ENCODE data around the gene MYL6B. TPM values are rescaled to one million over a fixed set of nuclear protein-coding genes. Genes with fewer than 3 reads are reported as not detected.
"Not testable (repeated sequence)": the region's sequence is repeated elsewhere in the genome, so short reads cannot be mapped to it uniquely, and the experiment has no call there.

Gene MYL6B
- total RNA-seq, 1 donor from 2014 or later, result 6.5 TPM

DNA sequence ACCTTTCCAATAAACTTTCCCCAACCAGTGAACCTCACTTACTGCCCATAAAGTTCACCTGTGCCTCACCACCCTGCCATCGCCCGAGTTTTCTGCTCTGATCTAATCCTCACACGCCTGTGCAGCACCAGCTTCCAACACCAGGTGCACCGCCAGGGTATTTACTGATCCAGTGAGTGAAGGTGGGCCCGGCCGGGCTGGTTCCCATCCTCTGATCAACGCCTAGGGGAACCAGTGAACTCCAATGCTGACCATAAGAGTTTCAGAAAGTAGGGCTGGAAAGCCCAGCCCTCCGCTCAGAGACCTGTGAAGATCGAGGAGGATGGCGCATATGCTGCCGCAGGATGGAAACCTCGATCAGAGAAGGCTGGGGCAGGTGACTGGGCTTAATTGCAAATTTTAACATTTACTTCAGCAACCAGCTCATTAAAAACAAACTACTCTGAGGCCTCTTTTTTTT is 685 bp upstream of the MYL6B start:
- ATAC-seq, result peak; percentile 51
- no peak for DNase-seq (ENCODE audit: low spot score)

DNA sequence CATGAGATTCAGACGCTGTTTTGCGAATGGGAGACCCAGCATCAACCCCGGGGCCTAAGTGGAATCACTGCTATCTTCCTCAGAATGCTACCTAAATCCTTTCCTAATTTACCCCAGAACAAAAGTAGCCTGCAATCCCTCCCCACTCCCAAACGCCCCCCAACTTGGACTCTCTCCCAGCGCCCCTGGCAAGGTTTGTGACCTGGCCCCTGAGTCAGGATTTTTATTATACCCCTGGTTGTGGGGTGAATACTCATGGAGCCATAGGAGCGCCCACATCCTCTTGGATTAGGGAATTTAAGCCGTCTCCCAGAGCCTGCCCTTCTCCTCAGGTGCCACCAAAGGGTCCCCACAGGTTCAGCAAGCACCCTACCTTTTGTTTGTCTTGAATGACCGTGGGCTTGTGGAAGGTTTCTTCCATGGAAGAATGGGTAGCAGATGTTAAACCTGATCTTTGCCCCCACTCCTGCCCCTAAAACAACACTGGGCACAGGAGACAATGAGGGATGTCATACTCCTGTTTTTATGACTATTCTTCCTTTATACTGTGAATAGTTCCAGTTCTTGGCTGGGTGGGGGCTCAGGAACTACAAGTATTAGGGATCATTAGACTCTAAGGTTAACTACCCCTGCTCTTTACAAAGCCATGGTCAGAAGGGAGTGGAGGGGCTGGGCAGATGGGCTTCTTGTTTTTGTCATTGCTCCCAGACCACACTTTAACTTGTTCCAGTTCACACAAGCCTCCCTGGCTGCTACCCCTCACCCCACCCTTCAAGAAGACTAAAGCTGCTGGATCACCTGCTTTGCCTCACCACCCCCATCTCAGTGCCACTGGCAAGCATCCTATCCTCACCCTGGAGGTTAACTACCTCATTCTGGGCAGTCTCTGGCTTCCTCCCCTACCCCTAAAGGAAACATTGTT is 630 bp downstream of the MYL6B start:
- ATAC-seq (no peak), DNase-seq (ENCODE audit: low spot score) (no peak)

GRCh38 chr12:56153678-56154065 is 1.3 kb downstream of the MYL6B start:
- ATAC-seq (no peak), DNase-seq (ENCODE audit: low spot score) (no peak)

DNA sequence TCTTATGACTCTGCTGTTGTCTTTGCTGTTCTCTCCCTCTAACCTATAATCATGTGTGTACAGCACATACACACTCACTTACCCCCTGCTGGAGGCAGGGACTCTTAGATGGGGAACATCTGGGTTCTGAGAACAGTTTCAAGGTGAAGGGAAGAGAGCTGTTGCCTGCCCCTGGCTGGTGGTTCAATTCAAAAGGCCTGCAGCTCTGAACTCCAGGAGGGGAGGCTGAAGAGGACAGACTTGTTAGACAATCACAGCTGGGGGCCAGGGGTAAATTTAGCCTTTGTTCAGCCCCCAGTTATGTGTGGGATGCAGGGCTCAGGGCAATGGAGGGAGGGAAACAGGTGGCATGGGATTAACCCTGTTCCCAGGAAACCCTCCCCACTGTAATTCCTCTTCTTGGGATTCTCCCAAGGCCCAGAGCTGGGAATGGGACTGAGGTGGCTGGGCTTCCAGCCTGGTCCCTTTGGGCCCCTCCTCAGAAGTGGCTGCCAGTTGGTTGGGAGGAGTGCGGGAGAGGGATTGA is 1.9 kb downstream of the MYL6B start:
- ATAC-seq (no peak), DNase-seq (ENCODE audit: low spot score) (no peak)

- no peak for DNase-seq (ENCODE audit: low spot score)
Observed at GRCh38 chr12:56154818-56155217, 2.4 kb downstream of the MYL6B start.

GRCh38 chr12:56155256-56155845 is 3.0 kb downstream of the MYL6B start:
- DNase-seq (ENCODE audit: low spot score) (peak; percentile 69), ATAC-seq (peak; percentile 41)

More at GRCh38 chr12:56154818-56155217, 2.4 kb downstream of the MYL6B start:
- no peak for ATAC-seq

DNA sequence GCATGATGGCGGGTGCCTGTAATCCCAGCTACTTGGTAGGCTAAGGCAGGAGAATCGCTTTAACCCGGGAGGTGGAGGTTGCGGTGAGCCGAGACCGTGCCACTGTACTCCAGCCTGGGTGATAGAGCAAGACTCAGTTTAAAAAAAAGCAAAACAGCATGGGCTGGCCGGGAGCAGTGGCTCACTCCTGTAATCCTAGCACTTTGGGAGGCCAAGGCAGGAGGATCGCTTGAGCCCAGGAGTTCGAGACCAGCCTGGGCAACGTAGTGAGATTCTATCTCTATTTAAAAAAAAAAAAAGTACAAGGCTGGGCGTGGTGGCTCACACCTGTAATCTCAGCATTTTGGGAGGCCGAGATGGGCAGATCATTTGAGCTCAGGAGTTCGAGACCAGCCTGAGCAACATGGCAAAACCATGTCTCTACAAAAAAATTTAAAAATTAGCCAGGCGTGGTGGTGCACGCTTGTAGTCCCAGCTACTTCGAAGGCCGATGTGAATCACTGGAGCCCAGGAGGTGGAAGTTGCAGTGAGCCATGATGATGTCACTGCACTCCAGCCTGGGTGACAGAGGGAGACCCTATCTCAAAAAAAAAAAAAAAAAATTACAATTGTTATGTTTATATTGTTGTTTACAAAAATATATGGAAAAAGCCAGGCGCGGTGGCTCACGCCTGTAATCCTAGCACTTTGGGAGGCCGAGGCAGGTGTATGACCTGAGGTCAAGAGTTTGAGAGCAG is 4.2 kb downstream of the MYL6B start:
- not testable (repeated sequence) for ATAC-seq; DNase-seq (ENCODE audit: low spot score)

- ATAC-seq (peak; percentile 48), DNase-seq (ENCODE audit: low spot score) (peak; percentile 69)
Observed at GRCh38 chr12:56157201-56158028, 5.0 kb downstream of the MYL6B start.

DNA sequence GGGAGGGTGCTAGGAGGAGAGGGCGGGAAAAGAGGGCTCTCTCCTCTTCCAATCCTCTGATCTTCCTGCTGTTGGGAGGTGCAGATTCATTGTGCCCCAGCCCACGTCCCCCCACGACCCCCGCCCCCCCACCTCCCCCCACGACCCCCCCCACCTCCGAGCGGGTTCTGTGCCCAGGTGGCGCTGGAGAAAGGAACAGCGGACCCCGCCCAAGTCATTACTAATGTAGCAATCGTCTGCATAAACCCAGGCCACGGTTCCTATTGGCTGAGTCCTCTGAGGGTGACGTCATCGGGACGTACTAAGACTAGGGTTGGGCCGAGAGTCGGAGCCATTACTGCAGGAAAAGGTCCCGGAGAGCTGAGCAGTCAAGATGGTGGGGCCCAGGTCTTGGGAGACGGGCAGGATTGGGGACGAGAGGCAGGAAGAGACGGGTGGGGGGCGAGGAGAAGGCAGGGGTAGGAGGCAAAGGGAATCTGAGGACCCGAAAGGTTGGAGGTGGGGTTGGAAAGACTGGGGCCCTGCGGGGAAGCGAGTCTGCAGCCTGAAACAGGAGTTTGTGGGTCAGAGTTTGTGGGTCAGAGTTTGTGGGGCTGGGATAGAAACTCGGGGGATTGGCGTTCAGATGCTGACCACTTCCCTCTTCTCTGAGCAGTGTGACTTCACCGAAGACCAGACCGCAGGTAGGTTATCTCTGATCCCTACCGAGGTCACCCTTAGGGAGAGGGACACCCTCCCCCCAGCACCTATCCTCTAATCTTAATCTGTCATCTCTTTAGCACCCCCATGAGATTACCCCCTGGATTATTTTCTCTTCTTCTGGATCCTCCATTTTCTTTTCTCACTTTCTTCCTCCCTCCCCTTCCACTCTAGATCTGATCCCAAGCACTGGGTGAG is 5.9 kb downstream of the MYL6B start, which contains the start of gene MYL6:
TSS of gene MYL6 (plus strand) at position 331 of the 897 bp plus-strand sequence. CDS start at position 374, 43 bp downstream.
- ATAC-seq, result peak; percentile 83

DNA sequence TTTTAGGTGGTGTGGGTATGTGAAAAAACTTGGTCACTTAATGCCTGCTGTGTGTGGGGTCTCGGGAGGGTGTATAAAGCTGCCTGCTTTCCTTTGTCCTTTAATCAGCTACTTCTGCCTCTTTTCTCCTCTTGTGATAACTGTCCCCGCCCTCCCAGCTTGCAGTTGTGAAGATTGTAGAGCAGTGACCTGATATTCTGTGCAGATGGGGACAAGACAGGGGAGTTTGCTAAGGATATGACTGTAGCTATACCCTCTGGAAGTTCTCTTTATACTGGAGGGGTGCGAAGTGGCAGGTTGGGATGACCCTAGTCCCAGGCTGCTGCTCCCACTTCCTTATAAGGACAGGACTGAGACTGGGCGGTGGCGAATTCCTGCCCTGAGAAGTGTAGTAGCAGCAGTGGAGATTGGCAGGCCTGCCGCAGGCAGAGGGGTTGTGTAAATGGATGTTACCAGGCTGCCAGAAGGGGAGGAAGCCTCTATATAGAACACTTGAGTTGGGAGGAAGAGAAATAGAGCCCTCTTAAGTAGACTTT is 6.6 kb downstream of the MYL6B start:
- ATAC-seq, result peak; percentile 29
- peak; percentile 71 for DNase-seq (ENCODE audit: low spot score)

More for the DNA sequence above, 5.9 kb downstream of the MYL6B start, which contains the start of gene MYL6:
- peak; percentile 97 for DNase-seq (ENCODE audit: low spot score)

- no peak for ATAC-seq
- no peak for DNase-seq (ENCODE audit: low spot score)
Observed at GRCh38 chr12:56159482-56160192, 7.2 kb downstream of the MYL6B start.

DNA sequence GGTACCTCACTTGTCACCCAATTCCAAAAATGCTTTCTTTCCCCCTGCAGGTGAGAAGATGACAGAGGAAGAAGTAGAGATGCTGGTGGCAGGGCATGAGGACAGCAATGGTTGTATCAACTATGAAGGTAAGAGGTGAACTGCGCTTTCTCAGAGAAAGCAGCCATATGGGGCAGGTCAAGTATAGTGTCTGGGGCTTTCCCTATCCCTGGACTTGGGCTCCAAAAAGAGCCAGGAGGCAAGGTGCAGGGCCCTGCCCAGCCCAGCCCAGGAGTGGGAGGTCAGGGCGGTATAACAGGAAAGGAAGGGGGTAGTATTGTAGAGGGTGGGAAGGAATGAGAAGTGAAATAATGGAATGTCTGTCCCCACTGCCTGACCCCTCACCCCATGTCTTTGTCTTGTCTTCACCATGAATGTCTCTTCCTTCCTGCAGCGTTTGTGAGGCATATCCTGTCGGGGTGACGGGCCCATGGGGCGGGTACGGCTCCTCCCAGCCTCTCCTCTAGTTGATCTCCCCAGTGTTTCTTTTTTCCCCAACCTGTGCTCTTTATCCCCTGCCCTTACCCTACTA is 7.9 kb downstream of the MYL6B start:
- ATAC-seq (no peak), DNase-seq (ENCODE audit: low spot score) (no peak)

DNA sequence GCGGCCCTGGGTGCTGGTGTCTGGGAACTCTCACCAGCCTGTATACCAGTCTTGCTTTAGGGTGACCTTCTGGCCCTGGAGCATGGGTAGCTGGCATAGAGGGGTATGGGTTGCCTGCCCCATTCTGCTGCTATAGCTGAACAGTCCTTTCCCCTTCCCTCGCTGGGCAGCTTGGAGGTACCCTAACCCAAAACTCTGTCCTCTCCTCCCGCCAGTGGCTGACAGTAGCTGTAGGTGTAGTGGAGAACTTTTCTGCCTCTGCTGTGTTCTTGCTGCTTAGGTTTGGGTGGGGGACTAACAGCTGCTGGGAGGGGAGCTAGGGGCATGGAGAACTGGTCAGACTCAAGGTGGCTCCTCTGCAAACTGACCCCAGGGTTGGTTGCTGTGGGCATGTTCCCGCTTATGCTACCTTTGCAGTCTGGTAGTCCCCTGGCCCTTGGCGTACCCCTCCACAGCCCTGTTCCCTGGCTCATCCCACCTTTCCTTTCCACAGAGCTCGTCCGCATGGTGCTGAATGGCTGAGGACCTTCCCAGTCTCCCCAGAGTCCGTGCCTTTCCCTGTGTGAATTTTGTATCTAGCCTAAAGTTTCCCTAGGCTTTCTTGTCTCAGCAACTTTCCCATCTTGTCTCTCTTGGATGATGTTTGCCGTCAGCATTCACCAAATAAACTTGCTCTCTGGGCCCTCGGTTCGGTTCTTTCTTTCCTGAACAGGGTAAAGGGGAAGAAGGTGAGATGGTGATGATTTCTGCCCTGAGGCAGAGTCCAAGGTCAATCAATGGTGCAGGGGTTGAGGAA is 8.7 kb downstream of the MYL6B start:
- DNase-seq (ENCODE audit: low spot score), result no peak
- ATAC-seq, result no peak

- DNase-seq (ENCODE audit: low spot score) (no peak), ATAC-seq (no peak)
Observed at GRCh38 chr12:56161690-56162351, 9.4 kb downstream of the MYL6B start.

DNA sequence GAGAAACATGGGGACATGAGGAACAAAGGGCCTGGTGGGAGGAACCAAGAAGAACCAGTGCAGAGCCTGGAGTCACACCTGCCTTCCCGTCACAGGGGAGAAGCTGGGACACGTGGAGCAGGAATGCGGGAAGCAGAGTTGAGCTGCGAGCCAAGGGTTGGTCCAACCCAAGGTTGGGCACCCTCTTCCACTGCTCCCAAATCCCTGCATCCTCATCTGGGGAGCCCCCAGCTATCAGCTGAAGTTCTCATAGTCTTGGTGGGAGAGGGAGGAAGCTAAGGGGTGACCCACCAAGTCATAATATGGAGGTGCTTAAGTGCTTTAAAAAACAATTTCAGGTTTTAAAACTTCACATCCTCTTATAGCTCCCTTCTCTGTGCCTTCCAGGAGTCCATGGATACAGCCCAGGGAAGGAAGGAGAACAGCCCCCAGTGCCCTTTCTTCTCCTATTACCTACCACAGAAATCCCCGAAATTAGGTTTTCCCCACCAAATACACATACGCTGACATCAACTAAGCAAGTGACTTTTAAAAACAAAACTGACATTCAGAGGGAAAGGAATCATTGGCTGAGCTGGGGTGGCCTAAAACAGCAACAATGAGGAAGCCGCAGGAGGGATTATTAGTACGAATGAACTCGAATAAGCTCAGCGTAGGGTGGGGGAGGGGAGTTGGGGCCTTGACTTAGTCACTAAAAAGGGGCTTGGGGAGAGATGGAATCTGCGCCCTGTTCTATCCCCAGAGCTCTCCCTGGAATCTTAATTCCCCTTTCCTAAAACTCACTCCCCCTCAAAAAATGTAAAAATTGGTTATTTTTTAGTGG is 10.3 kb downstream of the MYL6B start:
- ATAC-seq (no peak), DNase-seq (ENCODE audit: low spot score) (no peak)

Measured in left lobe of liver (tissue), 2 donors.